Measurements from ENCODE around the gene IQCK.
"Not testable (repeated sequence)": the region's sequence is repeated elsewhere in the genome, so short reads cannot be mapped to it uniquely, and the experiment has no call there.

IQCK gene

GRCh38 chr16:19717741-19718623 is at the start of gene IQCK, which contains the start of gene KNOP1:
Gene IQCK (plus strand): TSS chr16:19718271. CDS start chr16:19718307, 36 bp downstream.
Gene KNOP1 (minus strand): TSS chr16:19718227. CDS start chr16:19715035, 3,192 bp downstream.
- in situ Hi-C loops (cut with MboI; ENCODE audit: low sequenced_read_pairs), result no loop called here

GRCh38 chr16:19672378-19672777 is 45.7 kb upstream of the IQCK start:
- in situ Hi-C loops (cut with MboI; ENCODE audit: low sequenced_read_pairs), result no loop called here

- in situ Hi-C loops (cut with MboI; ENCODE audit: low sequenced_read_pairs), result no loop called here
These were observed 43.6 kb upstream of the IQCK start for GRCh38 chr16:19674485-19674884.

- in situ Hi-C loops (cut with MboI; ENCODE audit: low sequenced_read_pairs), result no loop called here
These were observed 40.7 kb upstream of the IQCK start for GRCh38 chr16:19677402-19677801.

- in situ Hi-C loops (cut with MboI; ENCODE audit: low sequenced_read_pairs), result no loop called here
These were observed 39.3 kb upstream of the IQCK start for GRCh38 chr16:19678804-19679203.

GRCh38 chr16:19679281-19679680 is 38.8 kb upstream of the IQCK start:
- in situ Hi-C loops (cut with MboI; ENCODE audit: low sequenced_read_pairs), result not testable (repeated sequence)

- in situ Hi-C loops (cut with MboI; ENCODE audit: low sequenced_read_pairs), result no loop called here
These were observed 37.2 kb upstream of the IQCK start for GRCh38 chr16:19680881-19681340.

GRCh38 chr16:19681637-19682036 is 36.4 kb upstream of the IQCK start:
- in situ Hi-C loops (cut with MboI; ENCODE audit: low sequenced_read_pairs), result no loop called here

GRCh38 chr16:19683453-19684236 is 34.4 kb upstream of the IQCK start:
- in situ Hi-C loops (cut with MboI; ENCODE audit: low sequenced_read_pairs), result no loop called here

GRCh38 chr16:19685176-19685575 is 32.9 kb upstream of the IQCK start:
- in situ Hi-C loops (cut with MboI; ENCODE audit: low sequenced_read_pairs), result no loop called here

GRCh38 chr16:19687279-19687678 is 30.8 kb upstream of the IQCK start:
- in situ Hi-C loops (cut with MboI; ENCODE audit: low sequenced_read_pairs), result no loop called here

- in situ Hi-C loops (cut with MboI; ENCODE audit: low sequenced_read_pairs), result no loop called here
These were observed 29.6 kb upstream of the IQCK start for GRCh38 chr16:19688396-19689024.

GRCh38 chr16:19689342-19689741 is 28.7 kb upstream of the IQCK start:
- in situ Hi-C loops (cut with MboI; ENCODE audit: low sequenced_read_pairs), result no loop called here

GRCh38 chr16:19690196-19690595 is 27.9 kb upstream of the IQCK start:
- in situ Hi-C loops (cut with MboI; ENCODE audit: low sequenced_read_pairs), result no loop called here

GRCh38 chr16:19691161-19691711 is 26.8 kb upstream of the IQCK start:
- in situ Hi-C loops (cut with MboI; ENCODE audit: low sequenced_read_pairs), result no loop called here

GRCh38 chr16:19694989-19695388 is 23.1 kb upstream of the IQCK start:
- in situ Hi-C loops (cut with MboI; ENCODE audit: low sequenced_read_pairs), result no loop called here

GRCh38 chr16:19696328-19696727 is 21.7 kb upstream of the IQCK start:
- in situ Hi-C loops (cut with MboI; ENCODE audit: low sequenced_read_pairs), result no loop called here

- in situ Hi-C loops (cut with MboI; ENCODE audit: low sequenced_read_pairs), result no loop called here
These were observed 21.1 kb upstream of the IQCK start for GRCh38 chr16:19696961-19697360.

GRCh38 chr16:19697756-19698318 is 20.2 kb upstream of the IQCK start:
- in situ Hi-C loops (cut with MboI; ENCODE audit: low sequenced_read_pairs), result no loop called here

All from HL-60/S4 (cell line).